Epidermal melanocyte (primary cell): ENCODE measurements around the gene ADGRL3.
"Not testable (repeated sequence)": the region's sequence is repeated elsewhere in the genome, so short reads cannot be mapped to it uniquely, and the experiment has no call there.

Source experiments
- DNase-seq: peaks from one replicate; pipeline ENCODE4 v3.0.0; 2011; ENCODE audit warnings: low spot score; ENCODE audit not compliant: insufficient read length

ADGRL3 gene

GRCh38 chr4:61984260-61984909, 784.3 kb downstream of the ADGRL3 start:
- no peak for DNase-seq

GRCh38 chr4:61985426-61985825, 785.3 kb downstream of the ADGRL3 start:
- DNase-seq: no peak

- not testable (repeated sequence) for DNase-seq
Observed at GRCh38 chr4:61986929-61987328, 786.8 kb downstream of the ADGRL3 start.

- DNase-seq: no peak
Observed at GRCh38 chr4:61992351-61992750, 792.2 kb downstream of the ADGRL3 start.

- no peak for DNase-seq
Observed at GRCh38 chr4:61994036-61994435, 793.9 kb downstream of the ADGRL3 start.

- DNase-seq: no peak
Observed at GRCh38 chr4:61995717-61996340, 795.7 kb downstream of the ADGRL3 start.

GRCh38 chr4:61996943-61997342, 796.8 kb downstream of the ADGRL3 start:
- no peak for DNase-seq

GRCh38 chr4:61997831-61998230, 797.7 kb downstream of the ADGRL3 start:
- DNase-seq: no peak

- no peak for DNase-seq
Observed at GRCh38 chr4:62003695-62004094, 803.6 kb downstream of the ADGRL3 start.

GRCh38 chr4:62004881-62005280, 804.8 kb downstream of the ADGRL3 start:
- DNase-seq: no peak

GRCh38 chr4:62006108-62006507, 806.0 kb downstream of the ADGRL3 start:
- no peak for DNase-seq

- no peak for DNase-seq
Observed at GRCh38 chr4:62015043-62015739, 815.1 kb downstream of the ADGRL3 start.

GRCh38 chr4:62018537-62018936, 818.4 kb downstream of the ADGRL3 start:
- DNase-seq: no peak

GRCh38 chr4:62023633-62024032, 823.5 kb downstream of the ADGRL3 start:
- no peak for DNase-seq

- DNase-seq: no peak
Observed at GRCh38 chr4:62028745-62029144, 828.6 kb downstream of the ADGRL3 start.

GRCh38 chr4:62030958-62031357, 830.8 kb downstream of the ADGRL3 start:
- no peak for DNase-seq

- DNase-seq: no peak
Observed at GRCh38 chr4:62037571-62037970, 837.4 kb downstream of the ADGRL3 start.

GRCh38 chr4:62051332-62051731, 851.2 kb downstream of the ADGRL3 start:
- no peak for DNase-seq

GRCh38 chr4:62053974-62054373, 853.8 kb downstream of the ADGRL3 start:
- DNase-seq: peak; percentile 18

- no peak for DNase-seq
Observed at GRCh38 chr4:62057031-62057430, 856.9 kb downstream of the ADGRL3 start.

- no peak for DNase-seq
Observed at GRCh38 chr4:62058571-62058970, 858.4 kb downstream of the ADGRL3 start.

- no peak for DNase-seq
Observed at GRCh38 chr4:62070291-62070852, 870.2 kb downstream of the ADGRL3 start.
